Measurements from ENCODE around the gene FBXO48.
"Not testable (repeated sequence)": the region's sequence is repeated elsewhere in the genome, so short reads cannot be mapped to it uniquely, and the experiment has no call there.

Gene FBXO48

GRCh38 chr2:68467077-68467960 lies at the start of gene FBXO48, which contains the start of gene APLF:
FBXO48 (minus strand) TSS chr2:68467294; CDS start chr2:68465145, 2,149 bp downstream.
APLF (plus strand) TSS chr2:68467585; CDS start chr2:68467732, 147 bp downstream.
- DNase-seq, result peak; percentile 99

DNA sequence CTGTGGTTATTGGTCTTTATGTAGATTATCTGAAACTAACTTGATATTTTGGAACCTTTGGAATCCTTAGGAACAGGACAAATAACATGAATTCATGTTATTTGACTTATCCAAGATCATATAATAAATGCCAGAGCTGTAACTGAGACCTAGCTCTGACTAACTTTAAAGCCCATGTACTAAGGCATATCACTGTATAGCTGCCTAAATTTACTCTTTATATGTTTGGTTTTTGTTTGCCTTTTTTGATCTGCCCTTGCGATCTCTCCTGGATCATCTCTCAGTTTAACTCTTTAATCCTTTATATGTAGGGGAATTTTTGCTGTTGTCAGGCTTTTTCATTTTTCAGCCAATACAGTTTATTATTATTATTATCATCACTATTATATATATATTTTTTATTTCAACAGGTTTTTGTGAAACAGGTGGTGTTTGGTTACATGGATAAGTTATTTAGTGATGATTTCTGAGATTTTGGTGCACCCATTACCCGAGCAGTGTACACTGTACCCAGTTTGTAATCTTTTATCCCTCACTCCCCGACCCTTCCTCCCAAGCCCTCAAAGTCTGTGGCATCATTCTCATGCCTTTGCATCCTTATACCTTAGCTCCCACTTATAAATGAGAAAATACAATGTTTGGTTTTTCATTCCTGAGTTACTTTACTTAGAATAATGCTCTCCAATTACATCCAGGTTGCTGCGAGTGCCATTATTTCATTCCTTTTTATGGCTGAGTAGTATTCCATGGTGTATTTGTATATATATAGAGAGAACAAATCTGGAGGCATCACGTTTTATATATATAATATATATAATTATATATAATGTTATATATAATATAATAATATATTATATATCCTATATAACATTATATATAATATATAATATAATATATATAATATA lies 49.2 kb upstream of the FBXO48 start:
- no peak for DNase-seq

- no peak for DNase-seq
These were observed 47.3 kb upstream of the FBXO48 start for GRCh38 chr2:68514316-68514929.

DNA sequence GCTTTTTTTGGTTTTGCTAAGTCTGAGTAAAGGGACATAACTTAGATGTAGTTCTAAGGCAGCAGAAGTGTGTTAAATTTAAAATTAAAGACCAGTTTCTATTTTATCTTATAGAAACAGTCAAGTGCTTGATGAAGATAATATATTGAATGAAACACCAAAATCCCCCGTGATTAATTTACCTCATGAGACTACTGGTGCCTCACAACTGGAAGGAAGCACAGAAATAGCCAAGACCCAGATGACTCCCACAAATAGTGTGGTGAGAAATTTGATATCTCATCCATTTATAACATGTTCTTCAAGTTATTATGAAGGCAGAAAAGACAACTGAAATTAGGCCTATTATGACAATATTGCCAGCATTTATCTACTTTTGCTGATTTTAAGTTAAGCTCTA lies 45.9 kb upstream of the FBXO48 start:
- no peak for DNase-seq

DNA sequence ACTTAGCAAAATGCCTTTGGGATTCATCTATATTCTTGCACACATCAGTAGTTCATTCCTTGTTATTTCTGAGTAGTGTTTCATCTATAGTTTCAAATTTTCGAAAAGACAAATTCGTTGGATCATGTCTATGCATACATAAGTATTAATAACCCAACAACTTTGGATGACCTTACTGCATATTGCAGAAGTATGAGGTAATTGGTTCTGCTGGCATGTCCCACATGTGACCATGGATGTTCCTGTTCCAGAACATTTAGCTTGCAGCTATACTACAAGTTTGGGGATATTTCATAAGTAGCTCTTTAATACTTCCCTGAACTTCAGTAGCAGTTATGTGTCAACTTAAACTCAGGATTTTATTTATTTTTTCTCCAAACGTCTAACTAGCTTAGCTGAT lies 45.2 kb upstream of the FBXO48 start:
- DNase-seq, result no peak

DNA sequence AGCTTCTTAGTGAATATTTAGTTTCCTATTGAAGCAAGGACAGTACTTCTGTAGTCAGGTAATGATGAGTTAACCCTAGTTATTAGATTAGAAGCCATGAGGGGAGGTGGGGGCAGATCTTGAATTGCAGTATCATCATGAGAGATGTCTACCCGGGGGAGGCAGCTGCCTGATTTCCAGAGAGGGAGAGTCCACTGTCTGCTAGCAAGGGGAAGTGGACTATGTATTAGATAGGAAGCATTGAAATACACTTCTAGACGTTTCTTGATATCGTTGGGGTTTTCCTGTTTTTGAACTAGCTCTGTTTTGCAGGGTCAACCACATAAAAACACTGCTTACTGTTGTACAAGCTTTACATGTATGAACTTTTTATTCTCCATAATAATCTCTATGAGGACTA lies 39.1 kb upstream of the FBXO48 start:
- DNase-seq, result no peak

GRCh38 chr2:68505603-68506159 lies 38.6 kb upstream of the FBXO48 start:
- no peak for DNase-seq

DNA sequence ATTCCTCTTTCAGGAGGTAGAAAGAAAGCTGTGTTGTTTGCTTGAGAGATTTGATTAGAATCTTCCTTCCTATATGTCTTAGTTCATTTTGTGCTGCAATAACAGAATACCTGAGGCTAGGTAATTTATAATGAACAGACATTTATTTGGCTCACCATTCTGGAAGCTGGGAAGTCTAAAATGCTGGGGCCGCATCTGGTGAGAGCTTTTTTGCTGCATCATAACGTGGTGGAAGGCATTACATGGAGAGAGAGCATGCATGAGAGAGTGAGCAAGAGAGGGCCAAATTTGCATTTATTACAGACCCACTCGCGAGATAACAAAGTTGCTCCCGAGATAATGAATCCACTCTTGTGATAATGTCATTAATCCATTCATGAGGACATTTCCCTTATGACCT lies 34.7 kb upstream of the FBXO48 start:
- DNase-seq, result no peak

DNA sequence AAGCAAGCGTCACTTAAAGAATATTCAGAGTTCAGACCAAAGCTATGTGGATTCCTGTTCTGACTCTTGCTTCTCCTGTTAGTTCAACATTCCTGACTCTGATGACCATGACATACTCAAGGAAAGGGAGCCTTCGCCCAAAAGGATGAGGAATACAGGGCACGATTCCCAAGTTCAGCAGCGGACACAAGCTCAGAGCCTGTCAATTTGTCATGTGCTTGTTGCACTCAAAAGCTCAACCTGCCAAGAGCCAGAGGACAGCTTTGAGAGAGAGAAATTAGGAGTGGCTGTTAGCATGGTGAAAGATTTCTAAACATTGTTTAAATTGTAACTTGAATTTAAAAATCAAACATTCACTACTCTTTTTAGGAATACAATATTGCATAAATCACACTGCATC lies 33.6 kb upstream of the FBXO48 start:
- DNase-seq, result no peak

DNA sequence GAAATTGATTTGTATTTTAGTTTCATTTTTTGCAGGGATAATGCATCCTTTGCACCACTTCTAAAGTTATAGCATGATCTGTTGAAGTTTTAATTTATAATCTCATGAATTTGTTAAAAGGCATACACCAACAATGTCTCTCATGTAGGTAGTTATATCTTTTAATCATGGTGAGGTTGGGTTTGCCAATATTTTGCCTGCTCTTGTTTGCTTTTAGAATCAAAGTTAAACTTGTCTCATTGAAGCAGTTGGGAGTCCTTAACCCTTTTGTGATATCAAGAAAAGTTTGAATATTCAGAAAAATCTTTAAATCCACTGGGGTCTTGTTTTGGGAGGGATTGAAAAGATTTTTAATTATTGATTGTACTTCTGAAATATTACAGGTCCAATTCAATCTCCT lies 32.0 kb upstream of the FBXO48 start:
- no peak for DNase-seq

GRCh38 chr2:68491582-68491981 lies 24.5 kb upstream of the FBXO48 start:
- DNase-seq, result no peak

DNA sequence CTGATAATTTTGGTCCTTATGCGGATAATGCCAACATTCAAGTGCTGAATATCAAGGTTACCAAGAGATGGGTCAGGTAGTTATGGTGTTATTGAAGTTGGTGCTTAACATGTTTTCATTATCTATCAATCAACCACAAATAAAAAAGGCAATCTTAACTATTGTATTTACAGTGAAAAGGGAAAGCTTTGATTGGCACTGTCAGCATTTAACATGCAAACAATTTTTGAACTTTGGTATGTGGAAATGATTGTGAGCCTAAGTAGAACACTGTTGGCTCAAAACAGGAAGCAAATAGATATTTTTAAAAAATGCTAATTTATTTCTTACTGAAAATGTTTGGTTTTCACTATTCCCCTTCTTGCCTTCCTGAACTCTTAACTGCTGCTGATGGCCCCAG lies 22.2 kb upstream of the FBXO48 start:
- DNase-seq, result no peak

GRCh38 chr2:68488605-68489004 lies 21.5 kb upstream of the FBXO48 start:
- DNase-seq, result not testable (repeated sequence)

DNA sequence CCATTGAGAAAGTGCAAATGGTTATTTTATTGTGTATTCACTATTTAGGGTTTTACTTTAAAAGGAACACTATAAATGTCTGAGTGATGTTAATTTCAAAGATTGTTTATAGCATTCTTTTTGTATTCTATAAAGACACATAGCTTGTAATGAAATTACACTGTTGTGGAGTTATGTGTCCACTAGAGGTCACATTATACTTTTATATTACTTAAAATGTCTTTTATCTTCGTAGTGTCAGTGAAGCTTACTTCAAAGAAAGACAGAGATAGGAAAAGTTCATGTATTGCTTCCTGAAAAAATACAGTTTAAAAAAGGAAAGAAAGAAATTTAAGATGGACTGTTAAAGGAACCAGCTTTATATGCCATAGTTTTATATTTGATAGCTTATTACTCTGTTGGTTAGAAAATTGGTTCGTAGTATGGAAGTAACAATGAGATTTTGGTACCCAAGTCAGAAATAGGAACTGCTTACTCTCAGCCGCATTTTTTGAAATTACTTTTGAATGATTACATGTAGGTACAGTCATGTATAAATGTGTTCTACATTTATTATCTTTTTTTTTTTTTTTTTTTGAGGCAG lies 20.8 kb upstream of the FBXO48 start:
- peak; percentile 42 for DNase-seq

DNA sequence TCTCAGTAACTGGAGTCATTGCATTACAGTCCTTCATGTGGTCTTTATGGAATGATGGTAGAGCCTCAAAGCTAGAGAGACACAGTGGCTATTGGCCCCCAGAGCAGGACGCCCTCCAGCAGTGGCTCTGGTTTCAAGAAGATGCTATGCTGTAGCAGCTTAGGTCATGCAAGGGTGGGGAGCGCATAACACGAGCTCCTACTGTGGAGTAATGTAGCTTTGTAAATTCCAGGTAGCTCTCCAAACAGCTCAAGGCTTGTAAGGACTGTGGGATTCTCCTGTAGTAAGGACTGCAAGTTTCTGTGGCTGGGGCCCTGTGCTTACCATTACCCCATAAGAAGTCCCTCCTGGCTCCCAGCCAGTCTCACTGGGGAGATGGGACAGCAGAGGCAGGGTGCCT lies 15.9 kb upstream of the FBXO48 start:
- no peak for DNase-seq

GRCh38 chr2:68482296-68482820 lies 15.3 kb upstream of the FBXO48 start:
- DNase-seq, result no peak

DNA sequence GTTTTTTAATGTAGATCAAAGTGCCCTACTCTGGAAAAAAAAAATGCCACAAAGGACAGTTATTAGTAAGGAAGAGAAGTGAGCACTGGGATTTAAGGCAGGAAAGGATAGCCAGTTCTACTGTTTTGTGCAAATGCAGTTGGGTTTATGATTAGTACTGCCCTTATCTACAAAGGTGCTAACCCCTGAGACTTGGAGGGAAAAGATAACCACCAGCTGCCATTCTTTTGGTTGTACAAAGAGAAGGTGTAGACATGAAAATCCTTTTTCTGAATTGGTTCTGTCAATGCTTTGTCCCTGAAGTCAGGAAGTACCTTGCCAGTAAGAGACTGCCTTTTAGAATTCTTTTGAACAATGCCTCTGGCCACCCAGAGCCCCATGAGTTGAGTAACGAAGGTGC lies 11.6 kb upstream of the FBXO48 start:
- no peak for DNase-seq

DNA sequence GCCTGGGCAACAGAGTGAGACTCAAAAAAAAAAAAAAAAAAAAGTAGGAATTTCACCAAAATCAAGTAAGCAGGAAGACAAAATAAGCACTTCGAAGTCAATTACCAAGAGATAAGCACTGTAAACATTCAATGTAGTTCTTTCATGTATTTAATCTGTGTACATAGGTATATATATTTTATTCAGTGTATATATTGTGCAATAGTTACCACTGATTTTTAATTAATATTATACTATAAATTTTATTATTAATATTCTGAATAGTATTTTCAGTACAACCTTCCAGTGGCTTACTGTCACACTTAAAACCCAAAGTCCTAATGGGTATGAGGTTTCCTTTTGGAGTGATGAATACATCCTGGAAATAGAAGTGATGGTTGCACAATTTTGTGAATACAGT lies 9.4 kb upstream of the FBXO48 start:
- no peak for DNase-seq

DNA sequence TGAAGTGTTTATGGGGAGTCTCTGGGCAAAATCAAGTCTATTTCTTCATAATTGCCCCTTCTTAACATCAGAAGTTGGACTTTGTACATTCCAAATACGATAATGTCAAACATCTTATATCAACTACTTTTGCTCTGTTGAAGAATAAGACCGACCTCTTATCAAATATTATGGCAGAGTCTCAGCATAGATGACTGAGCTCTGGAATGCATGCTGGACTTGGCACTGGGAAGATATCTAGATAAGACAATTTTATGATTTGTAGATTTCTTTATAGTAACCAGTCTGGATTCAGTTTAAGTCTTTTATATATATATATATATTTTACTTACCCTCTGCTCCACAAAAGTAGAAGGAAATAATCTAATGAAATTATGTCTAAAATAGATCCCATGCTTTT lies 8.5 kb upstream of the FBXO48 start:
- peak; percentile 30 for DNase-seq

GRCh38 chr2:68475110-68475509 lies 8.0 kb upstream of the FBXO48 start:
- DNase-seq, result peak; percentile 24

DNA sequence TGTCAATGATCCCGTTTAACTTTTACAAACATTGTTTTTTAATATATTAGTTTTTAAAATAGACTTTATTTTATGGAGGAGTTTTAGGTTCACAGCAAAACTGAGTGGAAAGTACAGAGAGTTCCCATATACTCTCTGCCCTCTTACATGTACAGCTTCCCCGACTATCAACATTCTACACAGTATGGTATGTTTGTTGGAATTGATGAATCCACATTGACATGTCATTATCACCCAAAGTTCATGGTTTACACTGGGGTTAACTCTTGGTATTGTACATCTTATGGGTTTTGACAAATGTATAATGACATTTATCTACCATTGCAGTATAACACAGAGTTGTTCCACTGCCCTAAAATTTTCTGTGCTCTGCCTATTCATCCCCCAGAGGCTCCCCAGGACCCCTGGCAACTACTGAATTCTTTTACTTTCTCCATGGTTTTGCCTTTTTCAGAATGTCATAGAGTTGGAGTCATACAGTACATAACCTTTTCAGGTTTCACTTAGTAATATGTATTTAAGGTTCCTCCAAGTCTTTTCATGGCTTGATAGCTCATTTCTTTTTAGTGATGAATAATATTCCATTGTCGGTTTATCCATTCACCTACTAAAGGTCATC lies 5.8 kb upstream of the FBXO48 start:
- no peak for DNase-seq

GRCh38 chr2:68471385-68471784 lies 4.3 kb upstream of the FBXO48 start:
- DNase-seq, result no peak
